GM18858 (cell line): ENCODE measurements around the gene RIC3.

Experiments
- ATAC-seq: cut with Tn5 transposase; IDR thresholded peaks from one replicate; pipeline ENCODE4 v1.9.1; 2021; ENCODE audit not compliant: unreplicated experiment

RIC3 gene

GRCh38 chr11:8069771-8070170, 99.1 kb downstream of the RIC3 start:
- no peak for ATAC-seq

- ATAC-seq, result no peak
Observed at GRCh38 chr11:8068605-8069221, 100.1 kb downstream of the RIC3 start.

- ATAC-seq, result no peak
Observed at GRCh38 chr11:8067929-8068575, 100.8 kb downstream of the RIC3 start.

GRCh38 chr11:8067567-8067928, 101.3 kb downstream of the RIC3 start:
- no peak for ATAC-seq

- ATAC-seq, result no peak
Observed at GRCh38 chr11:8066911-8067455, 101.8 kb downstream of the RIC3 start.

- ATAC-seq, result no peak
Observed at GRCh38 chr11:8066036-8066910, 102.6 kb downstream of the RIC3 start.

GRCh38 chr11:8065031-8065430, 103.8 kb downstream of the RIC3 start:
- no peak for ATAC-seq

- no peak for ATAC-seq
Observed at GRCh38 chr11:8063324-8063723, 105.5 kb downstream of the RIC3 start.

- ATAC-seq, result no peak
Observed at GRCh38 chr11:8062781-8063257, 106.0 kb downstream of the RIC3 start.

- ATAC-seq, result no peak
Observed at GRCh38 chr11:8061555-8062428, 107.0 kb downstream of the RIC3 start.

GRCh38 chr11:8060801-8061554, 107.8 kb downstream of the RIC3 start:
- ATAC-seq, result no peak

GRCh38 chr11:8060146-8060719, 108.6 kb downstream of the RIC3 start:
- no peak for ATAC-seq

GRCh38 chr11:8059571-8060011, 109.2 kb downstream of the RIC3 start:
- ATAC-seq, result no peak

GRCh38 chr11:8059030-8059429, 109.8 kb downstream of the RIC3 start:
- no peak for ATAC-seq

- no peak for ATAC-seq
Observed at GRCh38 chr11:8058216-8058615, 110.6 kb downstream of the RIC3 start.

- ATAC-seq, result no peak
Observed at GRCh38 chr11:8056810-8057463, 111.9 kb downstream of the RIC3 start.
